ENCODE results near the gene WAPL.

DNA sequence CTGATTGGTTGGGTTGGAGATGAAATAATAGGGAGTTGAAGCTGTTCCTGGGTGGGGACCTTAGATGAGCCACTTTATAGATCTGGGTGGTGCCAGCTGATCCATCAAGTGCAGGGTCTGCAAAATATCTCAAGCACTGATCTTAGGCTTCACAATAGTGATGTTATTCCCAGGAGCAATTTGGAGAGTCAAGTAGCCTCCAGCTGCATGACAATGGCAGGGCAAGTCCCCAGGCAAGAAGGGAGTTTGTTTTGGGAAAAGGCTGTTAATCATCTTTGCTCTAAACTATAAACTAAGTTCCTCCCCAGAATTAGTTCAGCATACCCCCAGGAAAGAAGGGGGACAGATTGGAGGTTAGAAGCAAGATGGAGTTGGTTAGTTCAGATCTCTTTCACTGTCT is 47.7 kb upstream of the WAPL start:
- TF ChIP-seq GABPB1 (CRISPR knock-in tag; IDR thresholded peaks at IDR 0.05) (no peak), POLR2A (IDR thresholded peaks at IDR 0.05; ENCODE audit: insufficient read depth in 1 of 2, low read depth in 2 of 2, low read length in 2 of 2) (no peak), ZNF253 (CRISPR knock-in tag; IDR thresholded peaks at IDR 0.05; ENCODE audit: borderline replicate concordance) (no peak), CREB3 (CRISPR knock-in tag; IDR thresholded peaks at IDR 0.05) (no peak), ZNF274 (CRISPR knock-in tag; IDR thresholded peaks at IDR 0.05) (no peak), NFE2L2 (IDR thresholded peaks at IDR 0.05; ENCODE audit: low read length) (no peak), ATF2 (CRISPR knock-in tag; IDR thresholded peaks at IDR 0.05) (no peak), TCF7L2 (IDR thresholded peaks at IDR 0.05; ENCODE audit: low read depth, low read length) (no peak), EZH2 (conservative IDR thresholded peaks at IDR 0.05; ENCODE audit: low read depth, low read length) (no peak), FOXP1 (IDR thresholded peaks at IDR 0.05) (no peak), FOXP1 (CRISPR knock-in tag; IDR thresholded peaks at IDR 0.05) (no peak), SRY (CRISPR knock-in tag; IDR thresholded peaks at IDR 0.05) (no peak), ELF1 (CRISPR knock-in tag; IDR thresholded peaks at IDR 0.05) (no peak)
- TF ChIP-seq, protein P1, sequence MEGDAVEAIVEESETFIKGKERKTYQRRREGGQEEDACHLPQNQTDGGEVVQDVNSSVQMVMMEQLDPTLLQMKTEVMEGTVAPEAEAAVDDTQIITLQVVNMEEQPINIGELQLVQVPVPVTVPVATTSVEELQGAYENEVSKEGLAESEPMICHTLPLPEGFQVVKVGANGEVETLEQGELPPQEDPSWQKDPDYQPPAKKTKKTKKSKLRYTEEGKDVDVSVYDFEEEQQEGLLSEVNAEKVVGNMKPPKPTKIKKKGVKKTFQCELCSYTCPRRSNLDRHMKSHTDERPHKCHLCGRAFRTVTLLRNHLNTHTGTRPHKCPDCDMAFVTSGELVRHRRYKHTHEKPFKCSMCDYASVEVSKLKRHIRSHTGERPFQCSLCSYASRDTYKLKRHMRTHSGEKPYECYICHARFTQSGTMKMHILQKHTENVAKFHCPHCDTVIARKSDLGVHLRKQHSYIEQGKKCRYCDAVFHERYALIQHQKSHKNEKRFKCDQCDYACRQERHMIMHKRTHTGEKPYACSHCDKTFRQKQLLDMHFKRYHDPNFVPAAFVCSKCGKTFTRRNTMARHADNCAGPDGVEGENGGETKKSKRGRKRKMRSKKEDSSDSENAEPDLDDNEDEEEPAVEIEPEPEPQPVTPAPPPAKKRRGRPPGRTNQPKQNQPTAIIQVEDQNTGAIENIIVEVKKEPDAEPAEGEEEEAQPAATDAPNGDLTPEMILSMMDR (CRISPR knock-in tag; IDR thresholded peaks at IDR 0.05) = no peak
- TF ChIP-seq, protein P2, sequence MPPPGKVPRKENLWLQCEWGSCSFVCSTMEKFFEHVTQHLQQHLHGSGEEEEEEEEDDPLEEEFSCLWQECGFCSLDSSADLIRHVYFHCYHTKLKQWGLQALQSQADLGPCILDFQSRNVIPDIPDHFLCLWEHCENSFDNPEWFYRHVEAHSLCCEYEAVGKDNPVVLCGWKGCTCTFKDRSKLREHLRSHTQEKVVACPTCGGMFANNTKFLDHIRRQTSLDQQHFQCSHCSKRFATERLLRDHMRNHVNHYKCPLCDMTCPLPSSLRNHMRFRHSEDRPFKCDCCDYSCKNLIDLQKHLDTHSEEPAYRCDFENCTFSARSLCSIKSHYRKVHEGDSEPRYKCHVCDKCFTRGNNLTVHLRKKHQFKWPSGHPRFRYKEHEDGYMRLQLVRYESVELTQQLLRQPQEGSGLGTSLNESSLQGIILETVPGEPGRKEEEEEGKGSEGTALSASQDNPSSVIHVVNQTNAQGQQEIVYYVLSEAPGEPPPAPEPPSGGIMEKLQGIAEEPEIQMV (CRISPR knock-in tag; IDR thresholded peaks at IDR 0.05; ENCODE audit: low read depth) = no peak
